SJCRH30 (cell line): ENCODE measurements around the gene SELENOH. TPM values are rescaled to one million over a fixed set of nuclear protein-coding genes. Genes with fewer than 3 reads are reported as not detected.

Experiments
- DNase-seq, 2 experiments: peaks; one replicate each; pipeline ENCODE4 v3.0.0-alpha.2; 2015 to 2020
- H3K27ac ChIP-seq: fragments of 250-450 bp; sonication (Bioruptor Pico); 2 replicates; pipeline ENCODE4 v1.5.1; 2020; ENCODE audit warnings: mild to moderate bottlenecking, moderate library complexity
- H3K27me3 ChIP-seq: fragments of 250-450 bp; sonication (Bioruptor Pico); 2 replicates; pipeline ENCODE4 v1.5.1; 2020; ENCODE audit warnings: mild to moderate bottlenecking, moderate library complexity
- H3K36me3 ChIP-seq: fragments of 250-450 bp; sonication (Bioruptor Pico); 2 replicates; pipeline ENCODE4 v1.5.1; 2020; ENCODE audit warnings: mild to moderate bottlenecking, moderate library complexity
- H3K4me1 ChIP-seq: fragments of 250-450 bp; sonication (Bioruptor Pico); 2 replicates; pipeline ENCODE4 v1.5.1; 2020; ENCODE audit warnings: mild to moderate bottlenecking, moderate library complexity
- H3K4me3 ChIP-seq: fragments of 250-450 bp; sonication (Bioruptor Pico); 2 replicates; pipeline ENCODE4 v1.5.1; 2020; ENCODE audit warnings: mild to moderate bottlenecking, moderate library complexity
- H3K9me3 ChIP-seq: fragments of 250-450 bp; sonication (Bioruptor Pico); replicated peaks from 2 replicates; pipeline ENCODE4 v1.5.1; 2020; ENCODE audit warnings: mild to moderate bottlenecking, moderate library complexity
- total RNA-seq: library from RNA; depleted of rRNA; stranded (reverse); fragments of >200 nt; shearing (Covaris generic); gene quantifications from 2 replicates; pipeline ENCODE4 v1.2.3, GENCODE V29; 2014; rRNA removed

Gene SELENOH
- total RNA-seq, 1 experiment from 2014 or later = 116 TPM

- Histone ChIP-seq H3K27me3 (no peaks in the 10 kb centered on the region), H3K4me3 (no peak overlapping the region), H3K27ac (no peak overlapping the region), H3K36me3 (peaks cover 5% of the 10 kb centered on the region; the same call in 1 of the 2 replicates), H3K4me1 (peaks cover 6% of the 10 kb centered on the region), H3K9me3 (no peaks in the 10 kb centered on the region)
- DNase-seq = no peak
Measured at GRCh38 chr11:57785072-57785471, 43.8 kb downstream of the SELENOH start.

- H3K4me3 ChIP-seq = no peak overlapping the region
- H3K9me3 ChIP-seq = no peaks in the 10 kb centered on the region
- H3K36me3 ChIP-seq = peaks cover 10% of the 10 kb centered on the region
- H3K4me1 ChIP-seq = no peaks in the 10 kb centered on the region
- H3K27ac ChIP-seq = no peak overlapping the region
- no peaks in the 10 kb centered on the region for H3K27me3 ChIP-seq
- no peak for DNase-seq
Measured at GRCh38 chr11:57786436-57786835, 45.1 kb downstream of the SELENOH start.

- H3K4me1 ChIP-seq = no peaks in the 10 kb centered on the region
- peaks cover 16% of the 10 kb centered on the region for H3K36me3 ChIP-seq
- no peak for DNase-seq
- H3K4me3 ChIP-seq = no peak overlapping the region
- no peaks in the 10 kb centered on the region for H3K27me3 ChIP-seq
- H3K27ac ChIP-seq = no peak overlapping the region
- H3K9me3 ChIP-seq = no peaks in the 10 kb centered on the region
Measured at GRCh38 chr11:57787006-57787604, 45.8 kb downstream of the SELENOH start.

- Histone ChIP-seq H3K4me1 (no peaks in the 10 kb centered on the region), H3K36me3 (peaks cover 16% of the 10 kb centered on the region), H3K27ac (no peak overlapping the region), H3K27me3 (no peaks in the 10 kb centered on the region), H3K4me3 (no peak overlapping the region), H3K9me3 (no peaks in the 10 kb centered on the region)
- DNase-seq = peak in 1 of 2 experiments; percentile 22
Measured at GRCh38 chr11:57787920-57788702, 46.8 kb downstream of the SELENOH start.

GRCh38 chr11:57788703-57789088 is 47.4 kb downstream of the SELENOH start:
- Histone ChIP-seq H3K27me3 (no peaks in the 10 kb centered on the region), H3K4me3 (no peak overlapping the region), H3K27ac (no peak overlapping the region), H3K4me1 (no peaks in the 10 kb centered on the region), H3K9me3 (no peaks in the 10 kb centered on the region), H3K36me3 (peaks cover 16% of the 10 kb centered on the region)
- DNase-seq = no peak

GRCh38 chr11:57791321-57792059 is 50.2 kb downstream of the SELENOH start:
- Histone ChIP-seq H3K27ac (no peak overlapping the region), H3K27me3 (no peaks in the 10 kb centered on the region), H3K4me1 (no peaks in the 10 kb centered on the region), H3K4me3 (no peak overlapping the region), H3K36me3 (peaks cover 40% of the 10 kb centered on the region), H3K9me3 (no peaks in the 10 kb centered on the region)
- DNase-seq = no peak

GRCh38 chr11:57792060-57792541 is 50.8 kb downstream of the SELENOH start:
- no peak overlapping the region for H3K4me3 ChIP-seq
- H3K27me3 ChIP-seq = no peaks in the 10 kb centered on the region
- DNase-seq = no peak
- H3K27ac ChIP-seq = no peak overlapping the region
- no peaks in the 10 kb centered on the region for H3K9me3 ChIP-seq
- H3K4me1 ChIP-seq = no peaks in the 10 kb centered on the region
- peaks cover 45% of the 10 kb centered on the region for H3K36me3 ChIP-seq

GRCh38 chr11:57792870-57793269 is 51.6 kb downstream of the SELENOH start:
- H3K4me1 ChIP-seq = no peaks in the 10 kb centered on the region
- no peak overlapping the region for H3K4me3 ChIP-seq
- no peaks in the 10 kb centered on the region for H3K27me3 ChIP-seq
- DNase-seq = no peak
- no peaks in the 10 kb centered on the region for H3K9me3 ChIP-seq
- peaks cover 46% of the 10 kb centered on the region for H3K36me3 ChIP-seq
- no peak overlapping the region for H3K27ac ChIP-seq

Other genes with a start within 250 kb of the SELENOH start
- gene SLC43A1, start 225.8 kb upstream of the SELENOH start, total RNA-seq = 8.8 and 9.5 TPM in 2 replicates
- gene TIMM10, start 210.7 kb upstream of the SELENOH start, total RNA-seq = 93.2 and 147 TPM in 2 replicates
- gene SMTNL1, start 203.9 kb upstream of the SELENOH start, total RNA-seq = 4.5 and 5.6 TPM in 2 replicates
- 36.9 and 39.9 TPM in 2 replicates for gene UBE2L6, start 173.8 kb upstream of the SELENOH start, total RNA-seq
- 12.3 and 13.8 TPM in 2 replicates for gene SERPING1, start 143.8 kb upstream of the SELENOH start, total RNA-seq
- 0.04 TPM in 1 of 2 replicates, not detected in the other for gene YPEL4, start 91.6 kb upstream of the SELENOH start, total RNA-seq
- 26.5 and 27.4 TPM in 2 replicates for gene CLP1, start 83.7 kb upstream of the SELENOH start, total RNA-seq
- gene ZDHHC5, start 73.4 kb upstream of the SELENOH start, total RNA-seq = 45.6 and 46.6 TPM in 2 replicates
- 28.1 and 28.6 TPM in 2 replicates for gene MED19, start 29.3 kb upstream of the SELENOH start, total RNA-seq
- 125 and 132 TPM in 2 replicates for gene TMX2, start 28.9 kb upstream of the SELENOH start, total RNA-seq
- gene BTBD18, start 10.3 kb downstream of the SELENOH start, total RNA-seq = 0.02 TPM in 1 of 2 replicates, not detected in the other
- 94.9 and 95.9 TPM in 2 replicates for gene CTNND1, start 20.3 kb downstream of the SELENOH start, total RNA-seq